GM12801 (cell line): ENCODE measurements around the gene GTPBP6.

ENCODE experiments used
- CTCF ChIP-seq: IDR thresholded peaks from one replicate; pipeline ENCODE4 v1.5.1; 2011; ENCODE audit warnings: control low read depth; ENCODE audit not compliant: insufficient read length; ENCODE audit errors: extremely low read depth

The GTPBP6 gene

GRCh38 chrX:361231-362145 lies 42.9 kb upstream of the GTPBP6 start:
- no peak for TF ChIP-seq CTCF

- TF ChIP-seq CTCF, result no peak
These were observed 42.0 kb upstream of the GTPBP6 start for GRCh38 chrX:360496-361150.

GRCh38 chrX:358651-359143 lies 40.1 kb upstream of the GTPBP6 start:
- TF ChIP-seq CTCF, result no peak

- no peak for TF ChIP-seq CTCF
These were observed 39.3 kb upstream of the GTPBP6 start for GRCh38 chrX:357693-358471.

DNA sequence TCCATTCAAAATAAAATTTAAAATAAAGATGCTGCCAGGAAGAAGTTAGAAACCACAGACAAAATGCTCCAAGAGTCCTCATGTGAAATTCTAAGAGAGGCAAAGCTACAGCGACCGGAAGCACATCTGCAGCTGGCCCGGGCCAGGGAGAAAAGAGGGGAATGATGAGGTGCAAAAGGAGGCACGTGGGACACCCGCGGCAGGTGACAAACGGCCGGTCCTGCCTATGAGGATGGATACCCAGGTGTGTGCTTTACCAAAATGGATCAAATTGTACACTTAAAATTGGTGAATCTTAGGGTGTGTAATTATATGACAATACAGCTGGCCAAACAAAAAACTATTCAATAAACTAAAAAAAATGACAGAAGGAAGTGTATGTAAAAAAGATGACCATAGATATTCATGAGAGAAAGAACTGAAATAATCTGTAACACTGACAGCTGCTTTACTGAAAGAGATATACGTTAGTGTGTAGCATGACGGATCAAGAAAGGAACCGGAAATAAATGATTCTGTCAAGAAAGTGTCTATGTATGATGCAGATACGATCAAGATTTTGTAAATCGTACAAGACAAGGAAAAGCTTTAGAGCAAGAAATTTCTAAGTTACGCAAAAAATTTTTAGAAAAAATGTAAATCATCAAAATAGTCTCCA lies 38.6 kb upstream of the GTPBP6 start:
- TF ChIP-seq CTCF, result no peak

- no peak for TF ChIP-seq CTCF
These were observed 37.9 kb upstream of the GTPBP6 start for GRCh38 chrX:356385-357034.
